GM12878 (cell line): ENCODE data around the gene PROC. TPM values are rescaled to one million over a fixed set of nuclear protein-coding genes. Genes with fewer than 3 reads are reported as not detected.
A peak's percentile ranks its signal among the peaks of the same experiment; 100 is the strongest.

Source experiments
- ATF3 ChIP-seq: IDR thresholded peaks from 2 replicates; pipeline ENCODE4 v1.6.1; 2011; ENCODE audit warnings: low read depth, mild to moderate bottlenecking, low read length, moderate library complexity, borderline replicate concordance; ENCODE audit errors: extremely low read depth
- FOS ChIP-seq: IDR thresholded peaks from 3 replicates; pipeline ENCODE4 v1.6.1; 2011; ENCODE audit warnings: borderline replicate concordance; ENCODE audit not compliant: insufficient read length; ENCODE audit errors: extremely low read depth
- HCFC1 ChIP-seq: fragments of 150-350 bp; IDR thresholded peaks from 2 replicates; pipeline ENCODE4 v1.6.1; 2014; ENCODE audit warnings: low read length
- IRF3 ChIP-seq: fragments of 450-650 bp; IDR thresholded peaks from 2 replicates; pipeline ENCODE4 v1.6.1; 2014; ENCODE audit warnings: mild to moderate bottlenecking
- MTA3 ChIP-seq: IDR thresholded peaks from 2 replicates; pipeline ENCODE4 v1.6.1; 2012; ENCODE audit warnings: low read length, inconsistent platforms, borderline replicate concordance
- MYB ChIP-seq: fragments of 150-350 bp; IDR thresholded peaks from 2 replicates; pipeline ENCODE4 v1.6.1; 2014; ENCODE audit warnings: mild to moderate bottlenecking, low read depth, low read length, borderline replicate concordance
- NRF1 ChIP-seq: conservative IDR thresholded peaks from 2 replicates; pipeline ENCODE4 v1.6.1; 2011; ENCODE audit warnings: mild to moderate bottlenecking, low read depth, low read length, improper control_type of control experiment
- PAX8 ChIP-seq: fragments of 450-650 bp; IDR thresholded peaks from 2 replicates; pipeline ENCODE4 v1.6.1; 2017; ENCODE audit warnings: mild to moderate bottlenecking, moderate library complexity
- PBX3 ChIP-seq: IDR thresholded peaks from 2 replicates; pipeline ENCODE4 v1.6.1; 2011; ENCODE audit warnings: mild to moderate bottlenecking, low read depth, low read length, moderate library complexity; ENCODE audit not compliant: insufficient replicate concordance
- PRDM15 ChIP-seq: fragments of 450-650 bp; formaldehyde crosslinking; IDR thresholded peaks from 2 replicates; pipeline ENCODE4 v1.4.0; 2020; ENCODE audit warnings: mild to moderate bottlenecking, moderate library complexity
- SRF ChIP-seq, 2 experiments: IDR thresholded peaks; 2 replicates each; pipeline ENCODE4 v1.6.1; 2011; ENCODE audit warnings: low read depth in 2 of 2, low read length in 2 of 2, mild to moderate bottlenecking in 1 of 2, moderate library complexity in 1 of 2
- TCF12 ChIP-seq: IDR thresholded peaks from 2 replicates; pipeline ENCODE4 v1.6.1; 2011; ENCODE audit warnings: low read depth, mild to moderate bottlenecking, low read length
- YY1 ChIP-seq: IDR thresholded peaks from 2 replicates; pipeline ENCODE4 v1.6.1; 2011; ENCODE audit warnings: low read depth, mild to moderate bottlenecking, low read length
- polyA plus RNA-seq, 11 experiments: library from polyadenylated mRNA; depleted of rRNA in 4 of 11; unstranded in 6 of 11; stranded (reverse) in 5 of 11; fragments of >200 nt; fragmentation: Nextera tagmentation in 4 of 11; fragmentation: Illumina TruSeq in 1 of 11; extraction: Ambion mirVana in 4 of 11; extraction: Trizol in 1 of 11; gene quantifications; 1 replicate in 1 of 11; 2 replicates in 10 of 11; pipeline versions ENCODE4 v1.2.1 to v1.2.3, GENCODE V29; 2011 to 2016; ENCODE audit warnings: inconsistent platforms in 2 of 11, missing spikeins in 2 of 11, low read depth in 1 of 11
- total RNA-seq, 4 experiments: library from RNA; depleted of rRNA in 3 of 4; stranded (reverse); fragments of >200 nt in 3 of 4; fragmentation: Illumina TruSeq in 1 of 4; extraction: Trizol in 1 of 4; gene quantifications; 2 replicates each; pipeline versions ENCODE4 v1.2.1 to v1.2.3, GENCODE V29; 2013 to 2021
- TF ChIP-seq, protein P1 (sequence below): fragments of 450-650 bp; IDR thresholded peaks from 2 replicates; pipeline ENCODE4 v1.6.1; 2017; ENCODE audit warnings: borderline replicate concordance
- TF ChIP-seq, protein P2 (sequence below): fragments of 450-650 bp; conservative IDR thresholded peaks from 2 replicates; pipeline ENCODE4 v1.6.1; 2017; ENCODE audit warnings: mild to moderate bottlenecking, moderate library complexity

PROC gene
- total and polyA plus RNA-seq, 10 of the 15 experiments (the other 5 are each of a cell fraction or from before 2014, with no cell fraction given) = not detected

GRCh38 chr2:127408004-127408806, 10.0 kb upstream of the PROC start (continued):
- TF ChIP-seq PBX3 (no peak), NRF1 (no peak), ATF3 (no peak), MTA3 (no peak), PAX8 (no peak), HCFC1 (no peak), MYB (no peak), TCF12 (no peak), SRF (IDR thresholded peaks at IDR 0.05; ENCODE audit: low read depth in 2 of 2, low read length in 2 of 2) (0 out of 4 replicates have a peak, but pooled peaks of 1 of the 2 experiments have one; percentile 49), IRF3 (no peak), PRDM15 (no peak), YY1 (0 out of 2 replicates have a peak, but pooled peaks have one; percentile 18), FOS (no peak)
- TF ChIP-seq, protein P1, sequence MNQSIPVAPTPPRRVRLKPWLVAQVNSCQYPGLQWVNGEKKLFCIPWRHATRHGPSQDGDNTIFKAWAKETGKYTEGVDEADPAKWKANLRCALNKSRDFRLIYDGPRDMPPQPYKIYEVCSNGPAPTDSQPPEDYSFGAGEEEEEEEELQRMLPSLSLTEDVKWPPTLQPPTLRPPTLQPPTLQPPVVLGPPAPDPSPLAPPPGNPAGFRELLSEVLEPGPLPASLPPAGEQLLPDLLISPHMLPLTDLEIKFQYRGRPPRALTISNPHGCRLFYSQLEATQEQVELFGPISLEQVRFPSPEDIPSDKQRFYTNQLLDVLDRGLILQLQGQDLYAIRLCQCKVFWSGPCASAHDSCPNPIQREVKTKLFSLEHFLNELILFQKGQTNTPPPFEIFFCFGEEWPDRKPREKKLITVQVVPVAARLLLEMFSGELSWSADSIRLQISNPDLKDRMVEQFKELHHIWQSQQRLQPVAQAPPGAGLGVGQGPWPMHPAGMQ = no peak
- TF ChIP-seq, protein P2, sequence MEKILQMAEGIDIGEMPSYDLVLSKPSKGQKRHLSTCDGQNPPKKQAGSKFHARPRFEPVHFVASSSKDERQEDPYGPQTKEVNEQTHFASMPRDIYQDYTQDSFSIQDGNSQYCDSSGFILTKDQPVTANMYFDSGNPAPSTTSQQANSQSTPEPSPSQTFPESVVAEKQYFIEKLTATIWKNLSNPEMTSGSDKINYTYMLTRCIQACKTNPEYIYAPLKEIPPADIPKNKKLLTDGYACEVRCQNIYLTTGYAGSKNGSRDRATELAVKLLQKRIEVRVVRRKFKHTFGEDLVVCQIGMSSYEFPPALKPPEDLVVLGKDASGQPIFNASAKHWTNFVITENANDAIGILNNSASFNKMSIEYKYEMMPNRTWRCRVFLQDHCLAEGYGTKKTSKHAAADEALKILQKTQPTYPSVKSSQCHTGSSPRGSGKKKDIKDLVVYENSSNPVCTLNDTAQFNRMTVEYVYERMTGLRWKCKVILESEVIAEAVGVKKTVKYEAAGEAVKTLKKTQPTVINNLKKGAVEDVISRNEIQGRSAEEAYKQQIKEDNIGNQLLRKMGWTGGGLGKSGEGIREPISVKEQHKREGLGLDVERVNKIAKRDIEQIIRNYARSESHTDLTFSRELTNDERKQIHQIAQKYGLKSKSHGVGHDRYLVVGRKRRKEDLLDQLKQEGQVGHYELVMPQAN = 0 out of 2 replicates have a peak, but pooled peaks have one; percentile 40
